ENCODE data around the gene TGM3. TPM values are rescaled to one million over a fixed set of nuclear protein-coding genes. Genes with fewer than 3 reads are reported as not detected.

TGM3 gene
- polyA plus RNA-seq, 1 donor (not counting 4 experiments of a cell fraction or from before 2014, with no cell fraction given), result 0.08 TPM

- Histone ChIP-seq H3K36me3 (ENCODE audit: control insufficient read depth in 2 of 2, extremely low read depth in 1 of 2, insufficient read depth in 2 of 2, low read length in 2 of 2) (no peaks in the 10 kb centered on the region), H3K9me1 (ENCODE audit: control insufficient read depth, extremely low read depth, insufficient read depth, low read length) (no peaks in the 10 kb centered on the region), H3K4me1 (ENCODE audit: control insufficient read depth, extremely low read depth, insufficient read depth, low read length) (no peaks in the 10 kb centered on the region), H2AFZ (ENCODE audit: control insufficient read depth, low read length) (no peak overlapping the region), H4K20me1 (ENCODE audit: control insufficient read depth, extremely low read depth, insufficient read depth, low read length) (no peaks in the 10 kb centered on the region), H3K4me3 (ENCODE audit: control insufficient read depth in 2 of 3, extremely low read depth in 1 of 3, insufficient read depth in 2 of 3, low read depth in 1 of 3, low read length in 3 of 3) (no peak overlapping the region), H3K27me3 (ENCODE audit: control insufficient read depth, extremely low read depth, insufficient read depth, low read length) (peaks cover 17% of the 10 kb centered on the region), H3K27ac (ENCODE audit: control insufficient read depth, insufficient read depth, low read length) (no peak overlapping the region), H3K4me2 (ENCODE audit: control insufficient read depth, extremely low read depth, insufficient read depth, low read depth, low read length) (no peak overlapping the region), H3K9ac (ENCODE audit: control insufficient read depth, extremely low read depth, insufficient read depth, low read length) (no peak overlapping the region), H3K9me3 (ENCODE audit: control insufficient read depth, low read depth, low read length) (no peaks in the 10 kb centered on the region), H3K79me2 (ENCODE audit: control insufficient read depth, insufficient read depth, low read length) (no peaks in the 10 kb centered on the region)
- no peak for TF ChIP-seq EZH2 (IDR thresholded peaks at IDR 0.05; ENCODE audit: low read length)
- no peak for TF ChIP-seq CTCF (optimal IDR thresholded peaks at IDR 0.05 in 1 of 3, IDR thresholded peaks at IDR 0.05 in 1 of 3, conservative IDR thresholded peaks at IDR 0.05 in 1 of 3; ENCODE audit: extremely low read depth in 1 of 3, insufficient read depth in 2 of 3, low read length in 3 of 3)
- dilution Hi-C loops (cut with MboI; ENCODE audit: extremely low pct_ligation_motif_present, low sequenced_read_pairs), result no loop called here
- no peak for FAIRE-seq
- DNase-seq (ENCODE audit: low read depth, low spot score), result no peak
These were observed 4.6 kb downstream of the TGM3 start for GRCh38 chr20:2300420-2300819.

- H3K27ac ChIP-seq (ENCODE audit: control insufficient read depth, insufficient read depth, low read length), result no peak overlapping the region
These were observed 5.4 kb downstream of the TGM3 start for GRCh38 chr20:2301164-2301622.

More at GRCh38 chr20:2301164-2301622, 5.4 kb downstream of the TGM3 start:
- dilution Hi-C loops (cut with MboI; ENCODE audit: extremely low pct_ligation_motif_present, low sequenced_read_pairs), result no loop called here
- Histone ChIP-seq H3K27me3 (ENCODE audit: control insufficient read depth, extremely low read depth, insufficient read depth, low read length) (peaks cover 25% of the 10 kb centered on the region), H3K4me3 (ENCODE audit: control insufficient read depth in 2 of 3, extremely low read depth in 1 of 3, insufficient read depth in 2 of 3, low read depth in 1 of 3, low read length in 3 of 3) (no peak overlapping the region), H3K4me2 (ENCODE audit: control insufficient read depth, extremely low read depth, insufficient read depth, low read depth, low read length) (no peak overlapping the region), H3K4me1 (ENCODE audit: control insufficient read depth, extremely low read depth, insufficient read depth, low read length) (no peaks in the 10 kb centered on the region), H3K79me2 (ENCODE audit: control insufficient read depth, insufficient read depth, low read length) (no peaks in the 10 kb centered on the region), H3K36me3 (ENCODE audit: control insufficient read depth in 2 of 2, extremely low read depth in 1 of 2, insufficient read depth in 2 of 2, low read length in 2 of 2) (no peaks in the 10 kb centered on the region), H2AFZ (ENCODE audit: control insufficient read depth, low read length) (no peak overlapping the region), H3K9me1 (ENCODE audit: control insufficient read depth, extremely low read depth, insufficient read depth, low read length) (no peaks in the 10 kb centered on the region), H3K9ac (ENCODE audit: control insufficient read depth, extremely low read depth, insufficient read depth, low read length) (no peak overlapping the region), H4K20me1 (ENCODE audit: control insufficient read depth, extremely low read depth, insufficient read depth, low read length) (no peaks in the 10 kb centered on the region), H3K9me3 (ENCODE audit: control insufficient read depth, low read depth, low read length) (no peaks in the 10 kb centered on the region)
- FAIRE-seq (no peak), DNase-seq (ENCODE audit: low read depth, low spot score) (no peak)
- TF ChIP-seq EZH2 (IDR thresholded peaks at IDR 0.05; ENCODE audit: low read length) (no peak), CTCF (optimal IDR thresholded peaks at IDR 0.05 in 1 of 3, IDR thresholded peaks at IDR 0.05 in 1 of 3, conservative IDR thresholded peaks at IDR 0.05 in 1 of 3; ENCODE audit: extremely low read depth in 1 of 3, insufficient read depth in 2 of 3, low read length in 3 of 3) (no peak)
